HG02623 (cell line): ENCODE data around the gene TACC2.

ENCODE experiments used
- ATAC-seq: cut with Tn5 transposase; IDR thresholded peaks from one replicate; pipeline ENCODE4 v1.9.1; 2021; ENCODE audit warnings: moderate library complexity; ENCODE audit not compliant: unreplicated experiment

Gene TACC2

DNA sequence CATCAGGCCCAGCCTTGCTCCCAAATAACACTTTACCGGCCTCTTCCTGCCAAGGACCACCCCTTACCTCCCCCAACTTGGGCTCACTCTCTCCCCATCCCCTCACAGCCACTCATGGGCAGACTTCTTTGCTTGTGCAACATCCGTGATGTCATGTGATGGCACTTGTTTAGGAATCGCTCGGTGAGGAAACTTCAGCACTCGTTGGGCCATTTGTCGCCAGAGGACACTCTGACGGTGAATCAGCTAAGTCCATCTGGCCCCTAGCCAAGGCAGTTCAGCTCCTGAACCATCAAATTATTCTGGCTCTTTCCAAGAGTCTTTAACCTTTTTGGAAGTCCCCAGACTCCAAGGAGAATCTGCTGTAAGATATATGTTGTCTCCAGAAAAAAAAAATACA lies 301.4 kb downstream of the TACC2 start:
- no peak for ATAC-seq

GRCh38 chr10:122290833-122291532 lies 302.0 kb downstream of the TACC2 start:
- ATAC-seq, result no peak

- no peak for ATAC-seq
These were observed 302.8 kb downstream of the TACC2 start for GRCh38 chr10:122291739-122292138.

- no peak for ATAC-seq
These were observed 303.4 kb downstream of the TACC2 start for GRCh38 chr10:122292376-122292775.

GRCh38 chr10:122293156-122293960 lies 304.4 kb downstream of the TACC2 start:
- ATAC-seq, result no peak

DNA sequence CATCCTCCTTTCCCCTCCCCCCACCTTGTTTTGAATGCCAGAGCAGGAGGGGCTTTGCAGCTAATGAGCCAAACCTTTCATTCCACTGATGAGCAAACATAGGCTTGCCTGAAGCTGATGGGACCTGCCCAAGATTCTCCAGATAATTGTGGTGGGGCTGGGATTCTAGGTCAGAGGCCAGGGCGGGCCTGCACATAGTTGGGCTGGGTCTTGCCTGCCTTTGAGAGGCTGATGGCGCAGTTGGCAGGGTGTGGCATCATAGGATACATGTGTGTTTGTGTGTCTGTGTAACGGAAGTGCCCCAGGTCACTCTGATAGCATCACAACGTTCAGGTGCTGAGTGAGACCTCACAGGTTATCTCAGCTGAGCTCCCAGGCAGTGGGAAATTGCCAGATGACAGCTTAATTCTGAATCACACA lies 305.0 kb downstream of the TACC2 start:
- no peak for ATAC-seq

DNA sequence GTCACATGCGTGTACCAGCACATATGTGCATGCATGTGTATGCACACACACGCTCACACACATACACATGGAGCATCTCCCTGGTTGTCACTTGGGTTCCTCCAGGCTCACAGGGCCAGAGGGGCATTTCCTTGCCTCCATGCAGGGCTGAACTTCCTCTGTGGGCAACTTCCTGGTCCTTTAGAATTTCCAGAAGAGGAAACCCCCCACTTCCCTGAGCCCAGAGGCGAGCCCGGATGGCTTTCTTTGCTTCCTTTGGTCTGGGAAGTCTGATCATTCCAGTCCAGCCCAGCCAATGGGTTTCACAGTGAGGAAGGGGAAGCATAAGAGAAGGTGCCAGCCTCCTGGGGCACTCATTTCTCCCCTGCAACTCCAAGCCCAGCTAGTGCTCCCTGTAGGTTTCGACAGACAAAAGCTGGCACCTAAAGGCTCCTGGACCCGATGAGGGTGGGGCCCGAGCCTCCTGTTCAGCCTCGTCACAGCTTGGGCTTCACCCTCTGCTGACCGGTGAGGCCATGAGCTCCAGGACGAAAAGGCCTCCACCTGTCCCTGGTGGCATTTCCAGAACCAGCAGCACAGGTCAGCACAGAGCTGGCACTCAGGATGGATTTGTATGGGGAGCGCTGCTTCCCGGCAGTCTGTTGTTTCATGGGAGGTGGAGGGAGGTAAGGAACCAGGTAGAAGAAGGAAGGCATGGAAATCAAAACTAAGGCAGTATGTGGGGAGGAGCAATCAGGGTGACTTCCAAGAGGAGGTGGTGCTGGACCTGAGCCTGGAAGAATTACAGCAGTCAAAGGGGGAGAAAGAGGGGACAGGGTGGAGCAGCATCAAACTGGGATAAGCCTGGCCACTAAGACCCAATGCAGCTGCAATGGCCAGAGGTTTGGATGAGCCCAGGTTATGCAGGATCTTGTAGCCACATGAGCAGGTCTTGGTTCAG lies 305.8 kb downstream of the TACC2 start:
- ATAC-seq, result no peak

- no peak for ATAC-seq
These were observed 306.5 kb downstream of the TACC2 start for GRCh38 chr10:122295451-122295809.

GRCh38 chr10:122296363-122297120 lies 307.6 kb downstream of the TACC2 start:
- no peak for ATAC-seq

DNA sequence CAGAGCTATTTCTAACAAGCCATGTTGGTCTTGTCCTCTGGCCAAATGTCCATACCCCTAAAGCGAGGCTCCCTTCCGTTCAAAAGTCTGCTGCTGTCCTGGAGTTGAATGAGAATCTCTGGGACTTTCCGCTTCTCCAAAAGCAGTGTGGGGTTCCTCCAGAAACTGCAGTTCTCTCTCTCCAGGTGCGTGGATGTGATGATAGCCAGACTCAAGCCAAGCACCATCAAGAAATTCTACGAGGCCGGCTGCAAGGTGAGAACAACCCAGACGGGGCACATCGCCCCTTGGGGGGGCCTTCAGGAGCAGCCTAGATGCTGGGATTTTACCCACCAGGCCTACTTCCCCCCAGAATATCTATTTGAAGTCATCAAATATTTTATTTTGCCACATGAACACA lies 308.6 kb downstream of the TACC2 start:
- ATAC-seq, result no peak

- ATAC-seq, result no peak
These were observed 309.2 kb downstream of the TACC2 start for GRCh38 chr10:122298206-122298597.

DNA sequence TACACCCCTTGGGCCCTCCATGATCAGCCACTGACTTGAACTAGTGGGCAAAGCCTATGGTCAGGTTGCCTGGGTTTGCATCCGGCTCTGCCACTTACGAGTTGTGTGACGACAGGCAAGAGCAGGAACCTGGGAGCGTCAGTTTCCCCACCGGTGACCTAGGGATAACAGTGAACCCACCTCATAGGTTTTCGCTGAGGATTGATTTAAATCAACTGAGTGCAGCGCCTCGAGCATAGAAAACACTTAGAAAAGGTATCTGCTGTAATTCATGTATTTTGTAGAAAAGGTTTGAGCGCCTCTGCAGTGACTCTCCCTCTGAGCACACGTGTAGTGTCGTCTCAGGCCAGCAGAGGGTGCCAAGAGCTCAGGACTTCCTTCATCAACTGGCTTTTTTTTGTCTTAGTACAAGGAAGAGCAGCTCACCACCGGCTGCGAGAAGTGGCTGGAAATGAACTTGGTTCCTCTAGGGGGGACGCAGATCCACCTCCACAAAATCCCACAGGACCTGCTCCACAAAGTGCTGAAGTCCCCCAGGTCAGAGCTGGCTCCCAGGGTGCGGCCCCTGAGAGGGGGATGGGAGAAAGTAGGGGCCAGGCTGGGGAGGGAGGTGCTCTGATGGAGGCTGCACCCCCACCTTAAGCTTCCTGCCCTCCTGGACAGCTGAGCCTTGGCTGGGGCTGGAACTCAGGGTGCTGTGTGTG lies 309.8 kb downstream of the TACC2 start:
- ATAC-seq, result peak; percentile 74

DNA sequence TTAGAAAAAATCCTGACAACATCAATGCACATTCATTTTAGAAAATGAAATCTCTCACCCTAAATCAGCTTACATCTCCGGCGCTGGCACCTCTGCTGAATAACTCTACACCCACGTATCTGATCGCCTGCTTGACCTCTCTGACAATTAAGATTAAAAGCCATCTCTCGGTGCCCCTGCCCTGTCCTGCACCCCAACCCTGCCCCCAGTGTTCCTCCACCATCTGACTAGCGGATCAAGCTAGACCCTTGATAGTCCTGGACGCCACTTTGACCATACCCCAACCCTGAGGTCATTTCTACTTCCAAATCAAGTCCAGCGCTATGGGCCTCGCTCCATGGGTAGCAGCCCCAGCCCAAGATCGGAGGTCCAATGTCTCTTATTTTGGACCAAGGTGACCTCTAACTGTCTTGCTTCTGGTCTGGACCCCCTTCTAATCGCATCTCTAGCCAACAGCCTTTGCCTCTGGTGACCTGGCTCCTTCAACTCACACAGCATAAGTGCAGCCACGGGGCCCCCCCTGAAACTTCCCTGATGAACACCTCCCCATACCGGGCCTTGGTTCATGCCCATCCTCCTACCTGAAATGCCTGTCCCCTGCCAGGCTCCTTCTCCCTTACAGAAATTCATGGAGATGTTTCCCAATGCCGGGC lies 310.6 kb downstream of the TACC2 start:
- no peak for ATAC-seq

DNA sequence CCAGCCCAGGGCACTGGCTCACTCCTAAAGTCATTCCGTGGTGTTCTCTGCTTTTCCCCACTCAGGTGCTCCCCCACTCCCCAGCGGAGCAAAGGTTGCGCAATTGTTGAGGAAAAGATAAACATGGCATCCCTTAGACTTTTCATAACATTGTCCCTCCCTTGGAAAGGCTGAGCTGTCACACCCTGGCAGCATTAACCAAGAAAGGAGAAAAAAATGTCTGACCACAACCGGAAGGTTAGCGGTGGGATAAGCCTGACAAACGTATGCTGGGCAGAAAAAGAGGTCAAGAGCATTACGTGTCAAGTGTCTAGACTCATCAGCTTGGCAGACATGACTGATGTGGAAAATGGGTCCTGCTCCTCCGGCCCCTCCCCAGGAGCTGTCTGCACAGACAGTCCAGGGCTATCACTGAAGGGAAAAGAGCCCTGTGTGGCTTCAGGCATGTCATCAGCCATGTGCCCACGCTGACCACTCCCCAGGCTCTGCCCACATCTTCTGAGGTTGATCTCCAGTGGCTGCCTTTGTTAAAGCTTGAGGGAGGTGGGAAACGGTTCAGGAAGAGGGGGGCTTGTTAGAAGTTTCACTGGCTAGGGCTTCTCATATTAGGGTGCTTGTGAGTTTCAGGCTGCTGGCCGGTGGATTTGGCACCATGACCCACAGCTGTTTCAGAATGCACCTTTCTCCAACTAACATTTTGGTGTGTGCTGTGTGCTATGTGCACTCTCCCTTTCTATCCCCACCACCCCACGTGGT lies 312.3 kb downstream of the TACC2 start:
- no peak for ATAC-seq

DNA sequence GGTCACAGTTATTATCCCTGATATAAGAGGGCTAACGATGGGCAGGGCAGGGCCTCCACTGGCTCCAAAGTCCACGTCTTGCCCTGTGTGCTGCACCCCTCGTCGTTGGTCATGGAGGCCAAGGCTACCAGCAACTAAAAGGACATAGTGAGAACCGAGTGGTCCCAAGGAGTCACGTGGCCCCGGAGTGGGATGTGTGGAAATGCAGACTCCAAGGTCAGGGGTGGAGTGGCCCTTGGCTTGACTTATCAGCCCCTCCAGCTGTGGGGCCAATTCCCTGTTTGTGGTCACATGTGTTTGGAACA lies 312.8 kb downstream of the TACC2 start:
- ATAC-seq, result no peak

- no peak for ATAC-seq
These were observed 313.4 kb downstream of the TACC2 start for GRCh38 chr10:122302315-122302714.

DNA sequence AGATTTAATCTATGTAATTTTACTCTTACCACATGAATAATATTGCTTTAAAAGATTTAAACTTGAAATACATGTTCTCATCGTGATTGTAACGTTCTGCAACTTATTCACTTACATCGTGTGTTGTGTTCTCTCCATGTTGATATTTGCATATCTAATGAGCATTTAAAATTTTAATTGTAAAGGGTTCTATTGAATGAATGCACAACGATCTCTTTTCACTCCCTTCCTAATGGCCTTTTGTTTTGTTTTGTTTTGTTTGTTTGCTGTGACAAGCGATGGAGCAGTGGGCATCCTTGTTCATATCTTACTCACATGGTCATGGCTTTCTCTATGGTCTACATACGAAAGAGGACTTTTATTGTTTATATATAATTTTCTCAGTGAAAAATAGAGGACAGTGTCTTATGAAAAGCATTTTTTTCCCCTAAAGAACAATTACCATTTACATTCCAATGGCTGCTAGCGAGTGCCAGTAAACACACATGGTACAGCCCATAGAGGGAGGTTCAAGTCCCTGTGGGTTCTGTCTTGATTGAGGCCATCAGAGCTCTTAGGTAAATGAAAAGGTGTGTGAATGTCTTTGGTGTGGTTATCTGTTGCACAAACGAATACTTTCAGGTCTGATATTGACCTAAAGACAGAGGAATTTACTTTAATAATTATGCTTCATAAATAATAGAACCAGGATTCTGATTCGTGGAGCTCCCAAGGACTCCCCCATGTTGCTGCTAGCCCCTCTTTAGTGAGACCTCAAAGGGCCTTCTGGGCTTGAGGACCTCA lies 314.5 kb downstream of the TACC2 start:
- no peak for ATAC-seq
